GM21515 (cell line): ENCODE results near the gene FAM120B.

Experiments used
- ATAC-seq: cut with Tn5 transposase; IDR thresholded peaks from one replicate; pipeline ENCODE4 v1.9.1; 2021; ENCODE audit not compliant: unreplicated experiment

FAM120B gene

GRCh38 chr6:170270984-170271593 lies 35.5 kb upstream of the FAM120B start:
- no peak for ATAC-seq

- ATAC-seq: peak; percentile 98
Measured at GRCh38 chr6:170271771-170272314, 34.7 kb upstream of the FAM120B start.

- ATAC-seq: no peak
Measured at GRCh38 chr6:170272341-170273065, 34.1 kb upstream of the FAM120B start.

GRCh38 chr6:170273191-170273590 lies 33.4 kb upstream of the FAM120B start:
- no peak for ATAC-seq

GRCh38 chr6:170273681-170274080 lies 32.9 kb upstream of the FAM120B start:
- ATAC-seq: no peak

GRCh38 chr6:170274713-170275560 lies 31.6 kb upstream of the FAM120B start:
- ATAC-seq: no peak

GRCh38 chr6:170276369-170277057 lies 30.0 kb upstream of the FAM120B start:
- ATAC-seq: no peak

GRCh38 chr6:170277893-170278742 lies 28.4 kb upstream of the FAM120B start:
- no peak for ATAC-seq

- no peak for ATAC-seq
Measured at GRCh38 chr6:170278743-170279094, 27.8 kb upstream of the FAM120B start.

GRCh38 chr6:170279426-170279825 lies 27.1 kb upstream of the FAM120B start:
- no peak for ATAC-seq

- ATAC-seq: no peak
Measured at GRCh38 chr6:170279977-170280688, 26.4 kb upstream of the FAM120B start.

GRCh38 chr6:170280689-170281045 lies 25.9 kb upstream of the FAM120B start:
- no peak for ATAC-seq

- no peak for ATAC-seq
Measured at GRCh38 chr6:170281331-170282292, 24.9 kb upstream of the FAM120B start.

- no peak for ATAC-seq
Measured at GRCh38 chr6:170282512-170283158, 23.9 kb upstream of the FAM120B start.

GRCh38 chr6:170283212-170284081 lies 23.1 kb upstream of the FAM120B start:
- no peak for ATAC-seq

- ATAC-seq: no peak
Measured at GRCh38 chr6:170284126-170284773, 22.3 kb upstream of the FAM120B start.
